ENCODE measurements around the gene HLA-DMA.
"Not testable (repeated sequence)": the region's sequence is repeated elsewhere in the genome, so short reads cannot be mapped to it uniquely, and the experiment has no call there.

The HLA-DMA gene

DNA sequence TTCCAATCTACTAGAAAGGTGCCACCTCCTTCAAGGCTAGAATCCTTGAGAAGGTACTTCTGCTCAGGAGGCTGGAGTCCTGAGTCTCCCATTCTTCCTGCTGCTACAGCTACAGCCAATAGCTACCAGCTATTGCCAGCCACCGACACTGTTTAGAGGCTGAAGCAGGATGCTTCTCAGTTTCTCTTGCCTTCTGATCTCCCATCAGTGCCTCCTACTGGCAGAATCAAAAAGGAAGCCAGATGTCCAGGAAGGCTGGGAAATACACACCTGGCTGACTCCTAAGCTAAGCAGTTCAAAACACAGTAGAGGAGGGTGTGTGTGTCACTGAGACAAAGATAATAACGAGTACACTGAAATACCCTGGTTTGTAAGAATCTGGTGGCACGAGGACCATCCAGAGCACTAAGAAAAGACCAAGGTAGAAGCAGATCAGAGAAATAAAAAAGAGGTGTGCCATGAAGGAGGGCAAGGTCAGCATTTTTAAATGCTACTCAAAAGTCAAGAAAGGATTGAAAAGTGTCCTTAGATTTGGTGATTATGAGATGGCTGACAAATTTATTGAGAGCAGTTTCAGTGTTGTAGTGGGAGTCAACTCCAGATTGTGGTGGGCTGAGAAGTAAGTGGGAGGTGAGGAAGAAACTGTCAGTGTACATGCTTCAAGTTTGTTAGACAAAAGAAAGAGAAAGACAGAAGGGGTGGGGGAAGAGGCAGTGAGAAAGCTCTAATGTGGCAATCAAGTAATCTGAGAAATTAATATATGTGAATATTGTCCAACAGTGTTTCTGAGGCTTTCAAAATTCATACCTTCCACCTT, 2.3 kb upstream of the HLA-DMA start:
- no peak for DNase-seq (ENCODE audit: low spot score)

DNA sequence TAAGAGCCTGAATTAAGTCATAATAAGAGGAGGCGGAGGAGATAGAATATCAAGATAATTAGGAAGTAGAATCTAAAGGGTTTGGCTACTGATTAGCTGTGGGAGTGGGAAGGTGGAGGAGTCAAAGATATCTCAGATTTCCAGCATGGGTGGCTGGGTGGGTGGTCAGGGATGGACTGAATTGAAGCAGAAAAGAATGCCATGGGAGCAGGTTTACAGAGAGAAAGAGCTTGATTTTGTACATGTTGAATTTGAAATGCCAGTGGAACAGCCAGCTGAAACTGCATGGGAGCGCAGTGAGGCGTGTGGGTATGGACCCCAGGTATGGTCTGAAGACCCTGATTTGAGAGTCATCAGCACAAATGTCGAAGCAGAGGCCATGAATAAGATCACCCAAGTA, 1.4 kb upstream of the HLA-DMA start:
- DNase-seq (ENCODE audit: low spot score): no peak

DNA sequence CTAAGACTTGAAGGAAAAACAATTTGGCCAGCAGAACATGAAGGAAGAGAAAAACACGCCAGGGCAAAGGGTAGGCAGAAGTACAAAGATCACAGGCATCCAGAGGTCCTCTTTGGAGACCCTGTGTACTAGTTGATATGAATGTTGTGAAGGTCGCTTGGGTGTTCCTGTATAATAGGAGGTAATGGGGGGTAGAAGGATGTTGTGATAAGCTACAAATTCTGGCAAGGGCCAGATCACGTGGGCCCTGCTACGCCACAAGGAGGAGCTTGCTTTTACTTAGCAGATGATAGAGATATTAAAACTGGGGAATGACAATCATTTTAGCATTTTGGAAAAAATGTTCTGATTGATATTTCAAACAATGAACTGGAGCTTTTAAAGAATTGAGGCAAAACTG, 878 bp upstream of the HLA-DMA start:
- DNase-seq (ENCODE audit: low spot score): no peak

DNA sequence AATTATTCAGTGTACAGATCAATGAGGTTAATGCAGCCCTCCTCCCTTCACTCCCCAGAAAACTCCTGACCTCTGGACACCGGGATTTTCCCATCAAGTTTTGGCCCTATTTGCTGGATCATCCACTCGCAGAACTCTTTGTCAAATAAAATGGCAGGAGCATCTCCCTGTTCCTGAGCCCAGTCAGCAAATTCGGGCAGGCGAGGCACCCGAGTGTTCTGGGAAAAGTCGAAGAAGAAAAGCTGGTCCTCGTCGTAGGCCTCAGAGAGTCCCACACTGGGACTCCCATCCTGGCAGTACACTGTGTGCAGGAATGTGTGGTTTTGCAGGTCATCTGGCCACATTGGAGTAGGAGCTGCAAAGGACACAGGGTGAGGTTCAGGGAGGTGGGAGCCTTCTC, 2.4 kb downstream of the HLA-DMA start:
- DNase-seq (ENCODE audit: low spot score): no peak

DNA sequence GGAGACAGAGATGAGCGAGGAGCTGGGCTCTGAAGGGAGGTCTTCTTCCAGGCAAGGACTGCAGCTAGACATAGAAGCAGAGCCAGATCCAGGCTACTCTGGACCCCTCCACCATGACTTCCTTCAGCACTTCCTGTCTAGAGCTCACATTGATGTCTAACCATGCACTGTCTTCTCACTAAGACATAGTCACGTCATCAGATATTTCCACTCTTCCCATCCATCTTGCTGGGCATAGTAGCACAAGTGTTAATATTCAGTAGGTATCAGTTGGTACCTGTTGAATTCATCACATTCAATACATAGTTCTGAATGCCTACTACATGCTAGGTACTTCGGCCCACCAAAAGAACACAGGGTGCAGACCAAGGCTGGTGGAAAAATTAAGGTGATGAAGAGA, 2.9 kb downstream of the HLA-DMA start:
- no peak for DNase-seq (ENCODE audit: low spot score)

DNA sequence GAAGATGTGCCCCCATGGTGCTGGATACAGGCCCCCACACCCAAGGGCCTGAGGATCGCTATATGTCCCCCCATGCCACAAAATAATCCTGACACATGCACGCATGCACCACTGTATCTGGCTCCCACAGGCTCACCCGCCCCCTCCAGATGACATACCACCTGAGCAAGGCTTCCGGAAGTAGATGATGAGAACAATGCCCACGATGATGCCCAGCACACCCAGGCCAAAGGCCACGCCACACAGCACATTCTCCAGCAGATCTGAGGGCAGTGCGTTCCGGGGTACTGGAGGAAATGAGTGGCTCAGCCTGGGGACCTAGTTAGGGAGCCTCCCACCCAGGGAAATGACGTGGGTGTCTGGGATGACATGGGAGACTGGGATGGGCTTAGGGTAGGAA, 3.8 kb downstream of the HLA-DMA start:
- DNase-seq (ENCODE audit: low spot score): no peak

DNA sequence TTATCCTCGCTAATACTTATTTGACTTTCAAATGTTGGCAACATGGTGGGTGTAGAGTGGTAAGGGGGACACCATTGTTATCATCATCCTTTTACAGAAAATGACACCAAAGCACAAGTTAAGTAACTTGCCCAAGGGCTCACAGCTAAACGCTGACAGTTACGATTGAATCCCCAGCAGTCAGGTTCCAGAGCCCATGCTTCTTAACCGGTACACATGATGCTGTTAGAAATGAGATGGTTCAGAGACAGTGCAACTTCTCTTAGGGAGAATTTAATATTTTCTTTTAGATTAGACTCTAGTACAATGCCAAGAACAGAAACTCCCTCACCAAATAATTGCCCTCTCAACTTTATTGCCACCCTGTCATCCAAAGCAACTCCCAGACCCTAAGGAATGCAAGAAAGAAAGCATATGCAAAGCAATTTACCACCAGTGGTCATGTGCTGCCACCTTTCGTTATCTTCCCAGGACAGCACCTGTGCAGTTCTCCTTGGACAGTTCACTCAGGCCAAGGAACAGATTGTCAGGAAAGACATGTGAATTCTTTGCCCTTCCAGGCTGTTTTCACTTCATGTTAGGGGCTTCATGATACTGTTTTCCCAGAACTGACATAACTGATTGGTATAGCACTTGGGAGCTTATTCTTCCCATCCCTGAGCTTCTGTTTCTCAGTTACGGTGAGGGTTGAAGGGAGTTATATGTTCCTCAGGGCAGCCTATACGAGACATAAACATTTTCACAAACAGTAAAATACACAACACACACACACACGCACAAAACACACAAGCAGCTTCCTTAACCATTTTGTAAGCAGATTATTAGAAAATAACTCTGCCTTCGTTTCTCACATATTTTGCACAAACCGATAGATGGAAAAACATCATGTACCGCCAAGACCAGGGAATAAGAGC, 5.1 kb downstream of the HLA-DMA start:
- DNase-seq (ENCODE audit: low spot score): no peak

DNA sequence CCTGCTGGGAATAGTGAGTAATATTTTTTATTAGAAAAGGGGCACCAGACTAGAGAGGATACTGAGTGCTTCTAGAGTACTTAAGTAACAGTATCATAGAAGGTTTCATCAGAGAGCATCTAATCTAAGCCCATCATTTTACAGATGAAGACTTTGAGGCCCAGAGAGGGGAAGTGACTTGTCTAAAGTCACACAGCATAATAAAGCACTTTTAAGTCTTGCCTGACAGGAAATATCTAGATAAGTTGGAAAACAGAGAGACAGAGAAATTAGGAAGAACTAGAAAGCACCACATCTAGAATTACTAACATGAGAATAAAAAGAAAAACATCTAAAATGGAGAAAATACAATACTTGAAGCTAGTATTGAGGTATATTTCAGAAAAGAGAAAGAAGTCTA, 6.0 kb downstream of the HLA-DMA start:
- no peak for DNase-seq (ENCODE audit: low spot score)

DNA sequence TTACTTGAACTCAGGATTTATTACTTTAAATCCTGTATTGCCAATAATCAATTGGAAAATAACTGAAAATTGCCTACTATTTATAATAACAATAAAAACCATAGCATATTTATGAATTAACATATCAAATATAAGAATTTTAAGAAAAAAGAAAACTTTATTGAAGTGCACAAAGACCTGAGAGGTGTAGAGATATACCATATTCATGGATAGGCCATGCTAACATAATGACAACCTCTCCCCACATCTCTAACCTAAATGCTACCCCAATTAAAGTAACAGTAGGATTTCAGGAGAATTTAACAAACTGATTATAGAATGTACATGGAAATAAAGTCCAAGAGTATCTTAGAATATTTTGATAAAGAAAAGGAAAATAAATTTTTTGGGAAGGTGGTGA, 6.9 kb downstream of the HLA-DMA start:
- DNase-seq (ENCODE audit: low spot score): no peak

DNA sequence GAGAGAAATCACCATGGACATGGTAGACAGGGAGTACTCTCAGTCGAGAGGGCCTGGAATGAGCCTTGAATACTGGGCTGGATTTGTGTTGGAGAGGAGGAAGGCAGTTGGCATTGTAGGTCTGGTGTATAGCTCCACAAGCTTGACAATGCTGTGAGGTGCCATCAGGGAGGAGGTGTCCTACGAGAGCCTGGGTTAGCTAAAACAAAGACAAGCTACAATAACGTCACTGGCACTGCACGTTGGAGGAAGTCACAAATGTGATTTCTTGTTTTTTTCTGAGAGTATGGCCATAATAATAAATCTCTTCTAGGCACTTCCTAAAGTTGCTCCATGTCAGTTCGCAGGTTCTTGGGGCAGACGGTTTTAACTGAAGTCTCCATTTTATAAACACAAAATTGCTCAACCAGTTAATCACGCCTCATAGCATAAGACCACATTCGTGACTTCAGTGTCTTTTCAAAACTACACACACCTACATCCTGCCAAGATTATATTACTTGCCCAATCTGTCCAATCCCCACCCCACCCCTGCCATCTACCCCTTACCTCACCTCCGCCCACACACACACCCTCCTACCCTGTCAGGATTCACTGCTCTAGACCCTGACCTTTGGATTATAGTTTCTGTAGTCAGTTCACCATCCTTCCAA, 7.7 kb downstream of the HLA-DMA start:
- DNase-seq (ENCODE audit: low spot score): no peak

DNA sequence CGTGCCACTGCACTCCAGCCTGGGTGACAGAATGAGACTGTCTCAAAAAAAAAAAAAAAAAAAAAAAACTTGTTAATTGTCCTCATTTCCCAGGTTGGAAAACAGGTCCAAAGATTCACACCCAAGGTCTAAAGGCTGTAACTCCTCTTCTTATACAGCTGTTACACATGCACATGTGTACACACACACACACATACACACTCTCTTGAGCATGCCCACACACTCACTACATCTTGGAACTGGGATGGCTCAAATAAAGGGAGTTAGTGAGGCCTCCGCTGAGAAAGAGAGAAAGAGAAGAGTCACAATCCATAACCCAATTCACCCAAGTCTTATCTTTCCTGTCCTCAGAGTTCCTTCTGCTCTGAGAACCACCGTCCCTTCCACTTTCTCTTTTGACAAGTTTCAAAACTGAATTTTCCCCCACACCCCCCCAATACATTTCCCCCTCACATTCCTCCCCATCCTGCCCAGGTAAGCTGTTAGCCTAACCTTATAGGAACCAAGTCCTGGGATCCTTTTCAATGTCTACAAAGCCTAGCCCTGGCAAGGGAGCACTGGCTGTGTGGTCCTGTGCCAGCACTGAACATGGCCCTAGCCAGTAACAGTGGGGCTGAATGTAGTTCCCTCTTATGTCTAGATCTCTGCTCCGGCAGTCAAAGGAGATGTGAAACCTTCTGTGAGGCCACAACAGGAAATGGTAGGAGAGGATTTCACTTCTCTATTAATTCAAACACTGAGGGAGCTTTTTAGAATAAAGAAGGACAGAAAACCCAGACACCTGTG, 8.8 kb downstream of the HLA-DMA start:
- no peak for DNase-seq (ENCODE audit: low spot score)

DNA sequence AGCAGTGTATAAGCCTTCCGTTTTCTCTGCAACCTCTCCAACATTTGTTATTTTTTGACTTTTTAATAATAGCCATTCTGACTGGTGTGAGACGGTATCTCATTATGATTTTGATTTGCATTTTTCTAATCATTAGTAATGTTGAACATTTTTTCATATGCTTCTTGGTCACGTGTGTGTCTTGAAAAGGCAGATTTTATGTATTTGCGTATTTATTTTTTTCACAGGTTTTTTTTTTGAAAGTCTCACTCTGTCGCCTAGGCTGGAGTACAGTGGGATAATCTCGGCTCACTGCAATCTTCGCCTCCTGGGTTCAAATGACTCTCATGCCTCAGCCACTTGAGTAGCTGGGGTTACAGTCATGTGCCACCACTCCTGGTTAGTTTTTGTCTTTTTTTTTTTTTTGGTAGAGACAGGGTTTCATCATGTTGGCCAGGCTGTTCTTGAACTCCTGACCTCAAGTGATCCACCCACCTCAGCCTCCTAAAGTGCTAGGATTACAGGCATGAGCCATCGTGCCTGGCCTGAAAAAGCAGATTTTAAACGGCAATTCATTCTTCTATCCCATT, 10.3 kb downstream of the HLA-DMA start:
- not testable (repeated sequence) for DNase-seq (ENCODE audit: low spot score)

DNA sequence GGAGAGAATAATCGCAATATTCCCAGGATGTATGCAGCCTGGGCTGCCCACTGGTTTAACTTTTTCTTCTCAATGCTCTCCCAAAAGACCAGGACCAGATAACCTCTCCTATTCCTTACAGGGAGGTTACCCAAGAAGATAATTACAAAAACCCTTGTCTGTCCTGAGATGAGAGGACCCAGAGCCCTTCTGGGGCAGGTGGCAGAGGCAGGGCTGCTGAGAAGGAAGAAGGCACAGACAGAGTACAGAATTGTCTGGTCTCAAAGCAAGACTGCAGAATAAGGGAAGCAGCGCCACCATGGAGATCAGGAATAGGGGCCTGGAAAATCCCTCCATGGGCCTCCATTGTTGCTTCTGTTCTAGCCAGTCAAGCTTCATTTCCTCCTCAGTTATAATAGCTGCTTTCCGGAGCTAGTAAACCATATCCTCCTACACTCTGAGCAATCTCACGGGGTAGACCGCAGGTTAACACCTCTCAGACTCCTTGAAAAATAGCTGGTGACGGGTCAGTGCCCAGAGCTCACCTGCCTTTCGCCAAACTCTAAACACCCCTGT, 11.6 kb downstream of the HLA-DMA start:
- DNase-seq (ENCODE audit: low spot score): no peak

DNA sequence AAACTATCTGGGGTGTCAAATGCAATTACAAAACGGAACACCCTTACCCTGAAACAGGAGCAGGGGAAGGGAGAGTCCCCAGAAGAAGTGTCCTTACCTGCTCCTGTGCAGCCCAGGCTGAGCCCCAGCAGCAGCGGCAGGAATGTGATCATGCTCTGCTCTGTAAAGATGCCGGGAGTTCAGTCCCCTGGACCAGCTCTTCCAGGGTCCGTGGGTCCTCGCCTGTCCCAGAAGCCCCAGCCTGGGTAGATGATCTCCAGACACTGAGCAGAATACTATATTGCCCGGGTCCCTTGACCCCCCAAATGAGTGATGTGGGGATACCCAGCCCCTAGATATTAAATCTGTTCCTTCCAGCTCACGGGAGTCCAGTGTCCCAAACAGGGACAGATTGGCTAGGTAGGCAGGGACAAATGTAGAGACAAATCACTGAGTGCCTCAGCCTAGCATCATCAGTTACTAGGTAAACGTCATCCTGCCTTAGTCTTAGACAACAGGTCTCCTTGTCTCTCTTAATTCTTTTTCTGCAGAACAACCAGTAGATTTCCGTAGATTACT, 12.2 kb downstream of the HLA-DMA start, which contains the start of gene HLA-DMB:
Gene HLA-DMB (minus strand): TSS at position 373 of the 558 bp plus-strand sequence. CDS start 221 bp downstream, at position 152.
- DNase-seq (ENCODE audit: low spot score): peak; percentile 97

DNA sequence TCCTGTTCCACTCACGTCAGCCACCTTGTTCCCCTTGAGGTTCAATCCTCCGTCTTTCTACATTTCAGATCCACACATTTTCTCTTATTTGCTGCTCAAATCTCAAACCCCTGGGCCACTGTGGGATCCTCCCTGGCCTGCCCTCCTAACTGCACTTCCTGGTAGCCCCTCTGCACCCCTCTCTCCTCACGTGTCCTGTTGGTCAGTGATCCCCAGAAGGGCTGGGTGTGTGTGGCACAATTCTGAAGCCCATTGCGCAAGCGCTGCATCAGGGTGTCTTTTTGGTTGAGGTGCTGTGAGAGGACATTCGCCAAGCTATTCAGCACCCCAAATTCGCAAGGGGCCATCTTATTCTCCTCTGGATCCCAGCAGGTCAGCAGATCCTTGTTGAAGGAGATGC, 14.4 kb downstream of the HLA-DMA start:
- DNase-seq (ENCODE audit: low spot score): no peak

DNA sequence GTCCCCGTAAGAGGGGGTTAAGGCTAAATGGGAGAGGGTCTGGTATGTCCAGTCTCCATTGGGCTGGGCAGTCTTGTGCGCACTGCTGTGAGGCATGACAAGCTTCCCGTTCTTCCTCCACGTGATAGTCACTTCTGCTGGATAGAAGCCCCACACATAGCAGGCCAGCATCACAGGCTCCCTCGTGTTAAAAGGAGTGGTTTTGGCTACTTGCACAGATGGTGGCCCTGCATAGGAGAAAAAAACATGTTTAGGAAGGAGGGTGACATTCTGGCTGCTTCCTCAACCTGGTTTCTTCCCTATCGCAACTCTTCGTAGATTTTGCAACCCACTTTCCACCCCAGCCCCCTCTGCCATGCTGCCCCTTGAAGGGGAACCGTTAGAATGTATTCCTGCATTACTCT, 15.7 kb downstream of the HLA-DMA start:
- no peak for DNase-seq (ENCODE audit: low spot score)

DNA sequence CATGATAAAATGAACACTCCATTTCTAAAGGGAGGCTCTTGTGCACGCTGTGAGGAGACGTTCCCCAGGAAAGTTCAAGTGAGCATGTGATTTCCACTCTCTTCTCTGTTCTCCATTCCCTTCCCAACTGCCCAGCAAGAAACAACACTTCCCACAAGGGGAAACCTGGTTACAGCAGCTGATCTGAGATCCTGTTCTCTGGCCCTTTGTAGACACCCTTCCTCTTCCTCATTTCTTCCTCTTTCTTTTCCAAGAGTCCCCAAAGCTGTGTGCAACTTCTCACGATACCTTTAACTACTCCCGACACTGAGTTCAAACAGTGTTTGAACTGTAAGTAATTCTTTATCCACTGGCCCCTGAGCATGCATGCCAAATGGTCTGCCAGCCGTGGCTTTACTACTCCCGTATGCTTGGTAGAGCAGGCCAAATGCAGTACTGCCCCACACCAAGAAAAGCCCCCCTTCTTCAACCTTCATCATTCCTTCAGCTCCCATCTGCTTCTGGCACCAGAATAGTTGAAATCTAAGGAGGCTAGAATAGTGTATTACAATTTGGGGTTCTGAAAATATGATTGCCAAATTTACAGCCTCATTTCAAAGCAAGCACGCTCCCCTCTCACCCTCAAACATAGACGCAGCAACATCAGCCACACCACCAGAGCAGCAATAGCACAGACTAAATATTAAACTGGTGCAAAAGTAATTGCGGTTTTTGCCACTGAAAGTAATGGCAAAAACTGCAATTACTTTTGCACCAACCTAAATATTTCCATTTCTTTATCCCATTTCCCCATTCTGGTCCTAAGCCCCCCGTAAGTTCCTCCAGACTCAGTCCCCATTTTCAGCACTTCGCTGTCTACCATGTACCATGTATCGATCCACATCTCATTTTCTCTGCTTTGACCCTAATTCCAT, 16.4 kb downstream of the HLA-DMA start:
- no peak for DNase-seq (ENCODE audit: low spot score)

DNA sequence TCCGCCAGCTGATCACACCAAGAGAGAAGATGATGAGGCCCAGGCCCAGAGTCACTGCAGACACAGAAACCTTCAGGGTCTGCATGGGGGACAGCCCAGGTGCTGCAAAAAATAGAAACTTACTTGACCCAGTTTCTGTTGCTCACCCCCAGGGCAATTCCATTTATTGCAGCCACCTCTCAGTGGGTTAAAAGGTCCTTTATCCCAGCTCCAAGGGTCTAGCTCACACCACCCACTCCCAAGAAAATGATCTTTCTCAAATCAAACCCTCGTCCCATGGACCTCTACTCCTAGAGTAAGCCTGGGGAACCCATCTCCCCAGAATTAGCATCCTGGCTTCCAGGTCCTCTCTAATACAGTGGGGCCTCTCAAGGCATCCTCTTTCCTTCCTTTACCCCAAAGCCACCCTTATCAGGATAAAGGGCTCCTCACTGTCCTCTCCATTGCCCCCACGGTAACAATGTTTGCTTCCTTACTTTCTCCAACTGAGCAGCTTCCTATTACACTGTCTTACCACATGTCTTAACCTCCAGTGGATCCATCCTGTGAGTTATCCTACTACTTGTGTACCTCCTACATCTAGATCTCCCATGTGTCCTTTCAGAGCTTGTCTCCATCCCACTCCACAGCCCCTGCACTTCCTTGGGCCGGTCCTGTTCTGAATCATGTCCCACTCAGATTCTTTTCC, 17.2 kb downstream of the HLA-DMA start:
- no peak for DNase-seq (ENCODE audit: low spot score)

DNA sequence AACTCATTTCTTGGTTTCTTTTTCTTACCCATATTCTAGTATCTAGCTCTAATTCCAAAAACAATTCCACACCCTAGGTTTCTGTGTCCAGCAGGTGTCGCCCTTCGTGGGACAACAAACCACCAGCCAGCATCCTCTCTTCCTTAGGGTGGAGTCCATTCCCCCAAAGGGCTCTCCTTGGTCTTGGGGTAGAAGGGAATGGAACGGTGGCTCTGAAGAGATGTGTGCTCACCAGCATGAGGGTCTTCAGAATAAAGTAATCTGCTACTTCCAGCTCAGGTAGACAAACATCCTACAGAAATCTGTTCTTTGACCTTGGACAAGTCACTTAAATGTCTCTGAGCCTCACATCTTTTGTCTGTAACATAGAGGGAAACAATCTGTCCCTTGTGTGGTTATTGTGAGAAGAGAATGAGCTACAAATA, 19.2 kb downstream of the HLA-DMA start:
- DNase-seq (ENCODE audit: low spot score): peak; percentile 91
